ENCODE data around the gene TM2D3.

DNA sequence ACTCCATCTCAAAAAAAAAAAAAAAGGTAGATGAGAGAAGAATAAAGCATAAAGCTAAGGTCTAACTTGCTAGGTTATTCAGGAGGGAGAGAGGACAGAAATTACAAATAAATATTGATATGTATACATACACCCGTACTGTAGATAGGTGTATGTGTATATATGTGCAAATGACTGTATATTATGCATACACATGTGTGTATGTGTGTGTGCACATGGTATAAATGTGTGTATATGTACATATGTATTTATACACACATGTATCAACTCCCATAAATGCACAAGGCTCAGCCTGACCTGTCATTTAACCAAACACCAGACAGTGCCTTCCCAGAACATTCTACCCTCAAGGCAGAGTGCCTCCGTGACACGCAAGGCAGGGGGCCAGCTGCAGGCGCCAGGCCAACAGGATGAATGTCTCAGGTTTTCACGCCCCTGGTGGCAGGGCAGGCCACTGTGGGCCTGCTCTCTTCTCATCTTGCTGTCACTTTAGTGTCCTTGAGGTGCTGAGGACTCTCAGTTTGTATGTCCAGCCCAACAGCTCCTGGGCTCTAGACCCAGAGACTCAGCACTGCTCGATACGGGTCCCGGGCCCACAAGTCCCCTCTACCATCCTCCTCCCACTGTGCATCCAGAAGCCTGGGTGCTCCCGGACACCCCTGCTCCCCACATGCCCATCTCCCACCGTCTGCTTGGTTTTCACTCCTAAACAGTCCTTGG lies 40.4 kb downstream of the TM2D3 start:
- TF ChIP-seq CTCF (IDR thresholded peaks at IDR 0.05) (no peak), POLR2A (IDR thresholded peaks at IDR 0.05) (no peak)
